ENCODE data around the gene MEGF6. TPM values are rescaled to one million over a fixed set of nuclear protein-coding genes. Genes with fewer than 3 reads are reported as not detected.
A peak's percentile ranks its signal among the peaks of the same experiment; 100 is the strongest.

MEGF6 gene
- total RNA-seq, 2 experiments from 2014 or later, result 2.6 to 4.5 TPM

- Mint-ChIP-seq H3K9me3 (ENCODE audit: low read depth) (no peaks in the 10 kb centered on the region), H3K27ac (no peak overlapping the region), H3K4me3 (no peak overlapping the region), H3K27me3 (no peaks in the 10 kb centered on the region), H3K4me1 (no peaks in the 10 kb centered on the region), H3K36me3 (ENCODE audit: low read depth) (no peaks in the 10 kb centered on the region)
- intact Hi-C loops (cut with DNase I, micrococcal nuclease), result no loop called here
- CTCF ChIA-PET, result interaction anchor here (0.6 kb wide), 1 partner anchor 980 kb away, joined by 3 read pairs; no protein-coding TSS in a partner anchor
- POLR2A ChIA-PET, result no interaction called here
- DNase-seq (no peak), ATAC-seq (no peak)
These were observed 151.2 kb downstream of the MEGF6 start for GRCh38 chr1:3459940-3460671.

GRCh38 chr1:3459051-3459908 lies 152.0 kb downstream of the MEGF6 start:
- Mint-ChIP-seq H3K36me3 (ENCODE audit: low read depth) (no peaks in the 10 kb centered on the region), H3K9me3 (ENCODE audit: low read depth) (no peaks in the 10 kb centered on the region), H3K4me1 (peaks cover 2% of the 10 kb centered on the region), H3K27ac (no peak overlapping the region), H3K4me3 (no peak overlapping the region), H3K27me3 (no peaks in the 10 kb centered on the region)
- DNase-seq (no peak), ATAC-seq (no peak)
- ChIA-PET POLR2A (no interaction called here), CTCF (interaction anchor here (0.6 kb wide), 1 partner anchor 979 kb away, joined by 3 read pairs; no protein-coding TSS in a partner anchor)
- intact Hi-C loops (cut with DNase I, micrococcal nuclease), result no loop called here

DNA sequence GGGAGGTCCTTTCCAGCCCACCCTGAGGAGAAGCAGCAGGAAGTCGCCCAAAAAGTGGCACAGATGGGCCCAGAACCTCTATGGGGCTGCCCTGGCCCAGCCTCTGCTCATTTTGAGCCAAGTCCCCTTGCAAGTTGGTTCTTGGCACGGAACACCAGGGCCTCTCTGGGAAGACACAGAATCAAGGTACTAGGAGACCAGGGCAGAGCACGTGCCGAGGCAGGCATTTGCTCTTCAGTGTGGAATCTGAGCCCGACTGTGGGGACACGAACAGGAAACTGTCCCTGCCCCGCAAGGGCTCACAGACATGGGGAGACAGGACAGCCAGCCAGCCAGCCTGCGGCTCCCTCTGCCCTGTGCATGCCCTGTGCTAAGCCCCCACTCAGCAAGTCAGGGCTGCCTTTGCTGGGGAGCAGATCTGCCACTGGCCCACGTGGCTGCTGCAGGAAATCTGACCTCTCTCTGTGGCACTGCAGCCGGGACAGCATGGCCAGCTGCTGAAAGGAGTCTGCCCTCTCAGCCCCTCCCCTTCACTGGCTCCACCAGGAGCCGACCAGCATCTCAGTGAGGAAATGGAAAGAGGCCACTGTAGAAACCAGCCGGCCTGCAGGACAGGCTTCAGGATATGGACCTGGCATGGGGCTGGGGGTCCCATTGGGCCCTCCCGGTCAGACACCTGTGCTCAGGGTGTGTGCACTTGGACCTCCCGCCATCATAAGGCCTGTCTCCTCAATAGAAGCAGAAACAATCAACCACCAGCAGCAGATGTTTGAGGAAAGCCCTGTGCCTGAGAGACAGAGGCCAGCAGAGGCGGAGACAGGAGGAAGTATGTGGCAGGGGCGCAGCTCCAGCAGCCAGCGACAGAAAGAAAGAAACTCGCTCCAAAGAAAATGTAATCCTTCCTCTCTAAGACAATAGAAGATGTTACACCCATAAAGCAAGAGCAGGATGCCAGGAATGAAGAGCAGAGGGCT lies 153.1 kb downstream of the MEGF6 start:
- Mint-ChIP-seq H3K9me3 (ENCODE audit: low read depth) (no peaks in the 10 kb centered on the region), H3K36me3 (ENCODE audit: low read depth) (no peaks in the 10 kb centered on the region), H3K4me3 (no peak overlapping the region), H3K27me3 (no peaks in the 10 kb centered on the region), H3K27ac (no peak overlapping the region), H3K4me1 (peaks cover 3% of the 10 kb centered on the region)
- intact Hi-C loops (cut with DNase I, micrococcal nuclease), result no loop called here
- CTCF ChIA-PET, result no interaction called here
- ATAC-seq (no peak), DNase-seq (no peak)
- POLR2A ChIA-PET, result no interaction called here

- Mint-ChIP-seq H3K36me3 (ENCODE audit: low read depth) (no peaks in the 10 kb centered on the region), H3K4me1 (peaks cover 3% of the 10 kb centered on the region), H3K9me3 (ENCODE audit: low read depth) (no peaks in the 10 kb centered on the region), H3K4me3 (no peak overlapping the region), H3K27me3 (no peaks in the 10 kb centered on the region), H3K27ac (no peak overlapping the region)
- ATAC-seq, result no peak
- ChIA-PET CTCF (no interaction called here), POLR2A (no interaction called here)
- intact Hi-C loops (cut with DNase I, micrococcal nuclease), result no loop called here
- no peak for DNase-seq
These were observed 154.1 kb downstream of the MEGF6 start for GRCh38 chr1:3456964-3457909.

DNA sequence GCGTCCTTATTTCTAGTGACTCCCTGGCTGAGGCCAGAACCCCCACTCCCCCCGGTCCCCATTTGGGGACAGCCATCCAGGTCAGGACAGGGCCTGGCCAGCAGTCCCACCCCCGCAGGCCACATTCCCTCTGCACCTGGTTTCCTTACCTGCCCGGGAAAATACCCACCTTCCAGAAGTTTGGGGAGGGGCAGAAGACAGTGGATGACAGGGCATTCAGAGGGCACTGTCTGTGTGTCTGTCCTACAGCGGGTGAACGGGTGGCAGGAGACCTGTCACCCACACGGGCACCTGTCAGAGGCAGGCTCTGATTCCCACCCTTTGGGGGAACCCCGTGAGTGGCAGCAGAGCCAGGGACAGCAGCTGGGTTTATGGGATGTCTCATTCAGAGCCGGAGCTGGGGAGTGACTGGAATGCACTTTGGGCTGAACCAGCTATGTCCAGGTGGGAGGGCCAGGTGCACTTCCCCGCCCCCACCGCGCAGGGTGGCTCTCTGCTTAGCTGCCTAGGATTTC lies 154.8 kb downstream of the MEGF6 start:
- Mint-ChIP-seq H3K9me3 (ENCODE audit: low read depth) (no peaks in the 10 kb centered on the region), H3K4me1 (peaks cover 3% of the 10 kb centered on the region), H3K36me3 (ENCODE audit: low read depth) (no peaks in the 10 kb centered on the region), H3K4me3 (no peak overlapping the region), H3K27me3 (no peaks in the 10 kb centered on the region), H3K27ac (no peak overlapping the region)
- intact Hi-C loops (cut with DNase I, micrococcal nuclease), result no loop called here
- ChIA-PET POLR2A (no interaction called here), CTCF (no interaction called here)
- no peak for DNase-seq
- no peak for ATAC-seq

DNA sequence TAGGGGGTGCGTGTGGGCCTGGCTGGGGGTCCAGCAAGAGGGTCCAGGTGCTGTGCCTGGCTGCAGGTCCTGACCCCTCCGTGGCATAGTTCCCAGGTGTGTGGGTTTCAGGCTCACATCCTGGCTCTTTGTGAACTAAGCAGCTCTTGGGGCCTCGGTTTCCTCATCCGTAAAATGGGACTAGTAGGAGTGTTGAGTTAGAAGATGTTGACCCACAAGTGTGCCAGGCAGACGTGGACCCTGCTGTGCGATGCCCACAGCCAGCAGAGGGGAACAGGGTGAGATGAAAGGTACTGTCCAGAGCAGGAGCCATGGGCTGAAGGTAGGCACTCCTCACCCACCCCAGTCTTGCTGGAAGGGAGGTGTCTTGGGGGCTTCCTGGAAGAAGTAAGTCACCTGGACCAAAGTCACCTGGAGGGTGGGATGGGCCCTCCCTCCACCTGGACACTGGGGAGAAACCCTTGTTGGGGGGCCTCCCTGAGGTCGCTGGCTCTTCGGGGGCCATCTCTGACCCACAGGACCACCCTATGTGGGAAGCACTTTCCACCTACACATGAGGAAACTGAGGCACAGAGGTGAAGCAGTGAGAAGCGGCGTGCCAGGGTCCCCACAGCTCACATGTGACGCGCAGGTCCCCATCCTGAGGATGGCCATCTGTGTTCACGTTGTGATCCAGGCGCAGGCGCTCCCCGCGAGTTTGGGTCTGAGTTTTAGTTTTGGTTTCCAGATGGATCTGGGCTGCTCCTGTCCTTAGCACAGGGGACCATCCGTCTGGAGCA lies 155.4 kb downstream of the MEGF6 start:
- CTCF ChIA-PET, result interaction anchor here (3.7 kb wide), 1 partner anchor 164 kb away, joined by 32 read pairs; no protein-coding TSS in a partner anchor
- Mint-ChIP-seq H3K27me3 (no peaks in the 10 kb centered on the region), H3K4me1 (peaks cover 3% of the 10 kb centered on the region), H3K27ac (no peak overlapping the region), H3K36me3 (ENCODE audit: low read depth) (no peaks in the 10 kb centered on the region), H3K9me3 (ENCODE audit: low read depth) (no peaks in the 10 kb centered on the region), H3K4me3 (peak overlapping the region; percentile 12)
- intact Hi-C loops (cut with DNase I, micrococcal nuclease), result no loop called here
- POLR2A ChIA-PET, result no interaction called here
- ATAC-seq, result no peak
- DNase-seq, result no peak

- Mint-ChIP-seq H3K27me3 (peaks cover 2% of the 10 kb centered on the region), H3K27ac (no peak overlapping the region), H3K36me3 (ENCODE audit: low read depth) (no peaks in the 10 kb centered on the region), H3K4me3 (peak overlapping the region; percentile 12), H3K9me3 (ENCODE audit: low read depth) (no peaks in the 10 kb centered on the region), H3K4me1 (peaks cover 3% of the 10 kb centered on the region)
- intact Hi-C loops (cut with DNase I, micrococcal nuclease), result no loop called here
- DNase-seq, result no peak
- ChIA-PET POLR2A (no interaction called here), CTCF (interaction anchor here (0.6 to 3.7 kb wide), 2 partner anchors 165 to 1075 kb away, joined by 4 to 32 read pairs; no protein-coding TSS in a partner anchor)
- ATAC-seq, result no peak
These were observed 156.3 kb downstream of the MEGF6 start for GRCh38 chr1:3454811-3455618.

GRCh38 chr1:3453891-3454810 lies 157.2 kb downstream of the MEGF6 start, which contains the start of gene ARHGEF16:
TSS of gene ARHGEF16 (plus strand) at chr1:3454665. CDS start at chr1:3463085, 8,420 bp downstream.
- DNase-seq, result peak; percentile 59
- POLR2A ChIA-PET, result no interaction called here

More at GRCh38 chr1:3453891-3454810, 157.2 kb downstream of the MEGF6 start, which contains the start of gene ARHGEF16:
- ATAC-seq, result peak; percentile 60
- Mint-ChIP-seq H3K36me3 (ENCODE audit: low read depth) (no peaks in the 10 kb centered on the region), H3K9me3 (ENCODE audit: low read depth) (no peaks in the 10 kb centered on the region), H3K27me3 (peaks cover 2% of the 10 kb centered on the region), H3K4me1 (peaks cover 3% of the 10 kb centered on the region), H3K27ac (no peak within 1 kb of the TSS), H3K4me3 (peak within 1 kb of the TSS; percentile 12)
- intact Hi-C loops (cut with DNase I, micrococcal nuclease), result loop anchor here (1.0 to 2.0 kb wide), 5 partner anchors 29 to 270 kb away; no protein-coding TSS in a partner anchor
- CTCF ChIA-PET, result interaction anchor here (0.6 to 3.7 kb wide), 11 partner anchors 9 to 1074 kb away, joined by 3 to 32 read pairs (median 4); no protein-coding TSS in a partner anchor

Measured in activated CD4-positive, alpha-beta T cell treated with anti-CD3 and anti-CD28 coated beads for 36 hours (primary cell).